IPS-18a (cell line): ENCODE data around the gene CDH19.
"Not testable (repeated sequence)": the region's sequence is repeated elsewhere in the genome, so short reads cannot be mapped to it uniquely, and the experiment has no call there.

ENCODE experiments used
- H3K27ac ChIP-seq: one replicate; pipeline ENCODE4 v1.5.1; 2013; ENCODE audit warnings: low read length
- H3K27me3 ChIP-seq: one replicate; pipeline ENCODE4 v1.6.1; 2013; ENCODE audit warnings: mild to moderate bottlenecking, low read length; ENCODE audit not compliant: control insufficient read depth, insufficient read depth
- H3K36me3 ChIP-seq: one replicate; pipeline ENCODE4 v1.6.1; 2013; ENCODE audit warnings: low read depth, low read length; ENCODE audit not compliant: control insufficient read depth
- H3K4me1 ChIP-seq: one replicate; pipeline ENCODE4 v1.6.1; 2013; ENCODE audit warnings: low read depth, low read length; ENCODE audit not compliant: control insufficient read depth
- H3K4me3 ChIP-seq: one replicate; pipeline ENCODE4 v1.5.1; 2013; ENCODE audit warnings: low read length
- H3K9ac ChIP-seq: one replicate; pipeline ENCODE4 v1.6.1; 2013; ENCODE audit warnings: mild to moderate bottlenecking, low read length, moderate library complexity
- H3K9me3 ChIP-seq: one replicate; pipeline ENCODE4 v1.6.1; 2013; ENCODE audit warnings: low read depth, low read length; ENCODE audit not compliant: control insufficient read depth

CDH19 gene

GRCh38 chr18:66511792-66512191 lies 92.1 kb downstream of the CDH19 start:
- Histone ChIP-seq H3K9ac (no peak overlapping the region), H3K27ac (no peak overlapping the region), H3K36me3 (no peaks in the 10 kb centered on the region), H3K4me1 (peaks cover 6% of the 10 kb centered on the region), H3K9me3 (no peaks in the 10 kb centered on the region), H3K4me3 (no peak overlapping the region), H3K27me3 (no peaks in the 10 kb centered on the region)

GRCh38 chr18:66511289-66511688 lies 92.6 kb downstream of the CDH19 start:
- Histone ChIP-seq H3K4me3 (no peak overlapping the region), H3K27me3 (no peaks in the 10 kb centered on the region), H3K9ac (no peak overlapping the region), H3K9me3 (no peaks in the 10 kb centered on the region), H3K36me3 (no peaks in the 10 kb centered on the region), H3K27ac (no peak overlapping the region), H3K4me1 (peaks cover 6% of the 10 kb centered on the region)

GRCh38 chr18:66510357-66511045 lies 93.4 kb downstream of the CDH19 start:
- no peaks in the 10 kb centered on the region for H3K27me3 ChIP-seq
- no peak overlapping the region for H3K9ac ChIP-seq
- H3K36me3 ChIP-seq: no peaks in the 10 kb centered on the region
- no peaks in the 10 kb centered on the region for H3K9me3 ChIP-seq
- peaks cover 6% of the 10 kb centered on the region for H3K4me1 ChIP-seq
- no peak overlapping the region for H3K27ac ChIP-seq
- no peak overlapping the region for H3K4me3 ChIP-seq

- no peak overlapping the region for H3K9ac ChIP-seq
- no peak overlapping the region for H3K27ac ChIP-seq
- H3K36me3 ChIP-seq: no peaks in the 10 kb centered on the region
- peaks cover 6% of the 10 kb centered on the region for H3K4me1 ChIP-seq
- no peaks in the 10 kb centered on the region for H3K9me3 ChIP-seq
- no peak overlapping the region for H3K4me3 ChIP-seq
- no peaks in the 10 kb centered on the region for H3K27me3 ChIP-seq
Measured at GRCh38 chr18:66508937-66509336, 95.0 kb downstream of the CDH19 start.

GRCh38 chr18:66506178-66506577 lies 97.7 kb downstream of the CDH19 start:
- no peaks in the 10 kb centered on the region for H3K4me1 ChIP-seq
- no peak overlapping the region for H3K4me3 ChIP-seq
- no peaks in the 10 kb centered on the region for H3K9me3 ChIP-seq
- no peak overlapping the region for H3K27ac ChIP-seq
- no peaks in the 10 kb centered on the region for H3K27me3 ChIP-seq
- H3K36me3 ChIP-seq: no peaks in the 10 kb centered on the region
- no peak overlapping the region for H3K9ac ChIP-seq

- no peaks in the 10 kb centered on the region for H3K9me3 ChIP-seq
- no peaks in the 10 kb centered on the region for H3K4me1 ChIP-seq
- H3K27ac ChIP-seq: no peak overlapping the region
- no peak overlapping the region for H3K4me3 ChIP-seq
- H3K9ac ChIP-seq: no peak overlapping the region
- H3K36me3 ChIP-seq: no peaks in the 10 kb centered on the region
- H3K27me3 ChIP-seq: no peaks in the 10 kb centered on the region
Measured at GRCh38 chr18:66497351-66497750, 106.5 kb downstream of the CDH19 start.

- Histone ChIP-seq H3K27me3 (no peaks in the 10 kb centered on the region), H3K36me3 (no peaks in the 10 kb centered on the region), H3K4me1 (no peaks in the 10 kb centered on the region), H3K9ac (no peak overlapping the region), H3K9me3 (no peaks in the 10 kb centered on the region), H3K4me3 (no peak overlapping the region), H3K27ac (no peak overlapping the region)
Measured at GRCh38 chr18:66495844-66496243, 108.0 kb downstream of the CDH19 start.

GRCh38 chr18:66473882-66474281 lies 130.0 kb downstream of the CDH19 start:
- no peaks in the 10 kb centered on the region for H3K27me3 ChIP-seq
- H3K27ac ChIP-seq: no peak overlapping the region
- no peak overlapping the region for H3K9ac ChIP-seq
- no peak overlapping the region for H3K4me3 ChIP-seq
- no peaks in the 10 kb centered on the region for H3K9me3 ChIP-seq
- H3K36me3 ChIP-seq: no peaks in the 10 kb centered on the region
- no peaks in the 10 kb centered on the region for H3K4me1 ChIP-seq

GRCh38 chr18:66466184-66466583 lies 137.7 kb downstream of the CDH19 start:
- not testable (repeated sequence) for H3K27me3 ChIP-seq, H3K4me3 ChIP-seq, H3K4me1 ChIP-seq, H3K36me3 ChIP-seq, H3K27ac ChIP-seq, H3K9me3 ChIP-seq, H3K9ac ChIP-seq

GRCh38 chr18:66461344-66461743 lies 142.5 kb downstream of the CDH19 start:
- Histone ChIP-seq H3K27me3 (no peaks in the 10 kb centered on the region), H3K9me3 (no peaks in the 10 kb centered on the region), H3K9ac (no peak overlapping the region), H3K4me1 (no peaks in the 10 kb centered on the region), H3K36me3 (no peaks in the 10 kb centered on the region), H3K4me3 (no peak overlapping the region), H3K27ac (no peak overlapping the region)

GRCh38 chr18:66457245-66457644 lies 146.6 kb downstream of the CDH19 start:
- Histone ChIP-seq H3K27me3 (no peaks in the 10 kb centered on the region), H3K9ac (no peak overlapping the region), H3K4me1 (no peaks in the 10 kb centered on the region), H3K36me3 (no peaks in the 10 kb centered on the region), H3K4me3 (no peak overlapping the region), H3K27ac (no peak overlapping the region), H3K9me3 (no peaks in the 10 kb centered on the region)
